Liver (tissue), 9 donors: ENCODE results near the gene HOMER1. TPM values are rescaled to one million over a fixed set of nuclear protein-coding genes. Genes with fewer than 3 reads are reported as not detected.

Experiments used
- DNase-seq: peaks from one replicate; pipeline ENCODE4 v3.0.0-alpha.2; 2017; ENCODE audit warnings: low spot score
- H3K27ac ChIP-seq, 2 donors: one replicate each; pipeline ENCODE4 v1.7.0; 2013; ENCODE audit warnings: inconsistent platforms in 2 of 2, low read length in 2 of 2, control low read depth in 1 of 2, low read depth in 1 of 2, mild to moderate bottlenecking in 1 of 2
- H3K27me3 ChIP-seq, 4 donors: one replicate each; pipeline versions ENCODE4 v1.6.1 to v1.7.0; 2013; ENCODE audit warnings: low read length in 3 of 4, inconsistent platforms in 1 of 4, mild to moderate bottlenecking in 1 of 4, moderate library complexity in 1 of 4; ENCODE audit not compliant: control insufficient read depth in 4 of 4, insufficient read depth in 4 of 4
- H3K36me3 ChIP-seq, 4 donors: one replicate each; pipeline versions ENCODE4 v1.6.1 to v1.7.0; 2013; ENCODE audit warnings: low read length in 3 of 4, mild to moderate bottlenecking in 3 of 4, low read depth in 1 of 4, moderate library complexity in 1 of 4; ENCODE audit not compliant: control insufficient read depth in 4 of 4, insufficient read depth in 3 of 4
- H3K4me1 ChIP-seq, 4 donors: one replicate each; pipeline versions ENCODE4 v1.6.1 to v1.7.0; 2013; ENCODE audit warnings: low read length in 3 of 4, mild to moderate bottlenecking in 3 of 4, moderate library complexity in 1 of 4; ENCODE audit not compliant: control insufficient read depth in 4 of 4, insufficient read depth in 4 of 4
- H3K4me3 ChIP-seq, 3 donors: one replicate each; pipeline versions ENCODE4 v1.6.1 to v1.7.0; 2013; ENCODE audit warnings: low read length in 3 of 3, control low read depth in 1 of 3, low read depth in 1 of 3, mild to moderate bottlenecking in 1 of 3
- H3K9ac ChIP-seq, 2 donors: one replicate each; pipeline ENCODE4 v1.7.0; 2013; ENCODE audit warnings: low read length in 2 of 2, mild to moderate bottlenecking in 2 of 2, moderate library complexity in 2 of 2, control low read depth in 1 of 2, low read depth in 1 of 2
- H3K9me3 ChIP-seq, 4 donors: one replicate each; pipeline versions ENCODE4 v1.6.1 to v1.7.0; 2013; ENCODE audit warnings: low read length in 3 of 4; ENCODE audit not compliant: control insufficient read depth in 4 of 4
- EGR1 ChIP-seq, 2 donors: IDR thresholded peaks; 2 replicates each; pipeline ENCODE4 v1.6.1; 2016 to 2018; ENCODE audit warnings: antibody characterized with exemption in 2 of 2, low read depth in 2 of 2
- FOXA1 ChIP-seq: IDR thresholded peaks from 2 replicates; pipeline ENCODE4 v1.6.1; 2016; ENCODE audit warnings: antibody characterized with exemption
- FOXA2 ChIP-seq: IDR thresholded peaks from 2 replicates; pipeline ENCODE4 v1.6.1; 2016; ENCODE audit warnings: antibody characterized with exemption
- GABPA ChIP-seq, 2 donors: IDR thresholded peaks in 1 of 2; conservative IDR thresholded peaks in 1 of 2; 2 replicates each; pipeline ENCODE4 v1.6.1; 2016; ENCODE audit warnings: antibody characterized with exemption in 2 of 2, mild to moderate bottlenecking in 1 of 2, moderate library complexity in 1 of 2
- HNF4A ChIP-seq, 2 donors: conservative IDR thresholded peaks; 2 replicates each; pipeline ENCODE4 v1.6.1; 2016; ENCODE audit warnings: antibody characterized with exemption in 2 of 2, mild to moderate bottlenecking in 2 of 2
- HNF4G ChIP-seq: IDR thresholded peaks from 2 replicates; pipeline ENCODE4 v1.6.1; 2016; ENCODE audit warnings: antibody characterized with exemption
- JUND ChIP-seq, 2 donors: IDR thresholded peaks; 2 replicates each; pipeline ENCODE4 v1.6.1; 2016; ENCODE audit warnings: antibody characterized with exemption in 2 of 2
- NR2F2 ChIP-seq: IDR thresholded peaks from 2 replicates; pipeline ENCODE4 v1.6.1; 2016; ENCODE audit warnings: antibody characterized with exemption
- RAD21 ChIP-seq, 2 donors: IDR thresholded peaks; 2 replicates each; pipeline ENCODE4 v1.6.1; 2016; ENCODE audit warnings: antibody characterized with exemption in 2 of 2, mild to moderate bottlenecking in 2 of 2
- RXRA ChIP-seq, 2 donors: IDR thresholded peaks; 2 replicates each; pipeline ENCODE4 v1.6.1; 2017 to 2018; ENCODE audit warnings: antibody characterized with exemption in 2 of 2, mild to moderate bottlenecking in 1 of 2
- SP1 ChIP-seq: IDR thresholded peaks from 2 replicates; pipeline ENCODE4 v1.6.1; 2018; ENCODE audit warnings: antibody characterized with exemption, mild to moderate bottlenecking
- TAF1 ChIP-seq: conservative IDR thresholded peaks from 2 replicates; pipeline ENCODE4 v1.6.1; 2016; ENCODE audit warnings: antibody characterized with exemption, mild to moderate bottlenecking
- YY1 ChIP-seq: IDR thresholded peaks from 2 replicates; pipeline ENCODE4 v1.6.1; 2016; ENCODE audit warnings: antibody characterized with exemption, mild to moderate bottlenecking
- WGBS: extraction: QIAGEN DNeasy Blood & Tissue Kit; methylation state at CpG from one replicate; pipeline ENCODE4 v1.1.7; 2013; 5-methylcytosine and 5-hydroxymethylcytosine counted together
- polyA plus RNA-seq, 2 donors: library from polyadenylated mRNA; stranded (reverse) in 1 of 2; unstranded in 1 of 2; fragments of 200-250 nt in 1 of 2; fragments of >200 nt in 1 of 2; fragmentation: Nextera tagmentation in 1 of 2; extraction: Ambion mirVana in 1 of 2; gene quantifications; one replicate each; pipeline versions ENCODE4 v1.2.1 to v1.2.3, GENCODE V29; 2013 to 2015
- total RNA-seq, 2 donors: library from RNA; depleted of rRNA; stranded (reverse); fragments of >200 nt; gene quantifications; one replicate each; pipeline ENCODE4 v1.2.3, GENCODE V29; 2014
- TF ChIP-seq, protein P1 (sequence below): IDR thresholded peaks from 2 replicates; pipeline ENCODE4 v1.6.1; 2016; ENCODE audit warnings: antibody characterized with exemption
- TF ChIP-seq, protein P2 (sequence below): IDR thresholded peaks from 2 replicates; pipeline ENCODE4 v1.6.1; 2016; ENCODE audit warnings: antibody characterized with exemption
- TF ChIP-seq, protein P3 (sequence below): IDR thresholded peaks from 2 replicates; pipeline ENCODE4 v1.6.1; 2016; ENCODE audit warnings: antibody characterized with exemption, mild to moderate bottlenecking
- TF ChIP-seq, protein P4 (sequence below): IDR thresholded peaks from 2 replicates; pipeline ENCODE4 v1.6.1; 2016; ENCODE audit warnings: antibody characterized with exemption
- TF ChIP-seq, protein P5 (sequence below): fragments of 150-350 bp; IDR thresholded peaks from 2 replicates; pipeline ENCODE4 v1.5.1; 2017; ENCODE audit warnings: improper control_type of control experiment, low read depth, low read length; ENCODE audit not compliant: missing input control
- donor health status: healthy.
- donor health status: healthy.
- donor health status: healthy.
- donor health status: healthy.
- donor health status: healthy.

Gene HOMER1
- total and polyA plus RNA-seq, 4 donors = 0.33 to 8.7 (median 1.2) TPM

DNA sequence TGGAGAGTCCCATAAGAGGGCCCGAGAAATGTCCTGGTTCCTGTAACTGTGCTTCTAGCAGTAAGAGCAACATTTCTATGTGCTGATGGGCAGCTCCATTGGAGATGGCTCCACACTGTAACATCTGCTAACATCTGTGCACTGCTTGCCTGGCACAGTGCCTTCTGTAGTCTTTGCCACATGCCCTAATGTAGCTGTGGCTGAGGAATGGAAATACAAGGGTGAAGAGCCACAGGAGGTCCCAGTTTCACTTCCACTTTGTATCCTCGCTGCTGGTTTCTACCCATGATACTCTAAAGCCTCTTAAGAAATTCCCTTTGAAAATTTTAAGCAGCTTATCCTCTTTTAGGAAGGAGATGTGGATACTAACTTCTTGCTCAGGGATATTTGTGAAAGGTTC, 97.4 kb downstream of the HOMER1 start:
- H3K9me3 ChIP-seq = no peaks in the 10 kb centered on the region
- no peak for DNase-seq
- H3K27ac ChIP-seq = no peak overlapping the region
- no peaks in the 10 kb centered on the region for H3K36me3 ChIP-seq
- no peak overlapping the region for H3K4me3 ChIP-seq
- no peaks in the 10 kb centered on the region for H3K4me1 ChIP-seq
- WGBS = 89% methylated on average over 2 of the region's 2 CpGs
- H3K9ac ChIP-seq = no peak overlapping the region
- TF ChIP-seq, protein P1, sequence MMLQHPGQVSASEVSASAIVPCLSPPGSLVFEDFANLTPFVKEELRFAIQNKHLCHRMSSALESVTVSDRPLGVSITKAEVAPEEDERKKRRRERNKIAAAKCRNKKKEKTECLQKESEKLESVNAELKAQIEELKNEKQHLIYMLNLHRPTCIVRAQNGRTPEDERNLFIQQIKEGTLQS = no peak
- TF ChIP-seq FOXA1 (no peak), YY1 (no peak), TAF1 (no peak), FOXA2 (no peak), SP1 (no peak)
- TF ChIP-seq, protein P2, sequence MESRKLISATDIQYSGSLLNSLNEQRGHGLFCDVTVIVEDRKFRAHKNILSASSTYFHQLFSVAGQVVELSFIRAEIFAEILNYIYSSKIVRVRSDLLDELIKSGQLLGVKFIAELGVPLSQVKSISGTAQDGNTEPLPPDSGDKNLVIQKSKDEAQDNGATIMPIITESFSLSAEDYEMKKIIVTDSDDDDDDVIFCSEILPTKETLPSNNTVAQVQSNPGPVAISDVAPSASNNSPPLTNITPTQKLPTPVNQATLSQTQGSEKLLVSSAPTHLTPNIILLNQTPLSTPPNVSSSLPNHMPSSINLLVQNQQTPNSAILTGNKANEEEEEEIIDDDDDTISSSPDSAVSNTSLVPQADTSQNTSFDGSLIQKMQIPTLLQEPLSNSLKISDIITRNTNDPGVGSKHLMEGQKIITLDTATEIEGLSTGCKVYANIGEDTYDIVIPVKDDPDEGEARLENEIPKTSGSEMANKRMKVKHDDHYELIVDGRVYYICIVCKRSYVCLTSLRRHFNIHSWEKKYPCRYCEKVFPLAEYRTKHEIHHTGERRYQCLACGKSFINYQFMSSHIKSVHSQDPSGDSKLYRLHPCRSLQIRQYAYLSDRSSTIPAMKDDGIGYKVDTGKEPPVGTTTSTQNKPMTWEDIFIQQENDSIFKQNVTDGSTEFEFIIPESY = no peak
- TF ChIP-seq, protein P3, sequence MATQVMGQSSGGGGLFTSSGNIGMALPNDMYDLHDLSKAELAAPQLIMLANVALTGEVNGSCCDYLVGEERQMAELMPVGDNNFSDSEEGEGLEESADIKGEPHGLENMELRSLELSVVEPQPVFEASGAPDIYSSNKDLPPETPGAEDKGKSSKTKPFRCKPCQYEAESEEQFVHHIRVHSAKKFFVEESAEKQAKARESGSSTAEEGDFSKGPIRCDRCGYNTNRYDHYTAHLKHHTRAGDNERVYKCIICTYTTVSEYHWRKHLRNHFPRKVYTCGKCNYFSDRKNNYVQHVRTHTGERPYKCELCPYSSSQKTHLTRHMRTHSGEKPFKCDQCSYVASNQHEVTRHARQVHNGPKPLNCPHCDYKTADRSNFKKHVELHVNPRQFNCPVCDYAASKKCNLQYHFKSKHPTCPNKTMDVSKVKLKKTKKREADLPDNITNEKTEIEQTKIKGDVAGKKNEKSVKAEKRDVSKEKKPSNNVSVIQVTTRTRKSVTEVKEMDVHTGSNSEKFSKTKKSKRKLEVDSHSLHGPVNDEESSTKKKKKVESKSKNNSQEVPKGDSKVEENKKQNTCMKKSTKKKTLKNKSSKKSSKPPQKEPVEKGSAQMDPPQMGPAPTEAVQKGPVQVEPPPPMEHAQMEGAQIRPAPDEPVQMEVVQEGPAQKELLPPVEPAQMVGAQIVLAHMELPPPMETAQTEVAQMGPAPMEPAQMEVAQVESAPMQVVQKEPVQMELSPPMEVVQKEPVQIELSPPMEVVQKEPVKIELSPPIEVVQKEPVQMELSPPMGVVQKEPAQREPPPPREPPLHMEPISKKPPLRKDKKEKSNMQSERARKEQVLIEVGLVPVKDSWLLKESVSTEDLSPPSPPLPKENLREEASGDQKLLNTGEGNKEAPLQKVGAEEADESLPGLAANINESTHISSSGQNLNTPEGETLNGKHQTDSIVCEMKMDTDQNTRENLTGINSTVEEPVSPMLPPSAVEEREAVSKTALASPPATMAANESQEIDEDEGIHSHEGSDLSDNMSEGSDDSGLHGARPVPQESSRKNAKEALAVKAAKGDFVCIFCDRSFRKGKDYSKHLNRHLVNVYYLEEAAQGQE = no peak
- H3K27me3 ChIP-seq = no peaks in the 10 kb centered on the region

DNA sequence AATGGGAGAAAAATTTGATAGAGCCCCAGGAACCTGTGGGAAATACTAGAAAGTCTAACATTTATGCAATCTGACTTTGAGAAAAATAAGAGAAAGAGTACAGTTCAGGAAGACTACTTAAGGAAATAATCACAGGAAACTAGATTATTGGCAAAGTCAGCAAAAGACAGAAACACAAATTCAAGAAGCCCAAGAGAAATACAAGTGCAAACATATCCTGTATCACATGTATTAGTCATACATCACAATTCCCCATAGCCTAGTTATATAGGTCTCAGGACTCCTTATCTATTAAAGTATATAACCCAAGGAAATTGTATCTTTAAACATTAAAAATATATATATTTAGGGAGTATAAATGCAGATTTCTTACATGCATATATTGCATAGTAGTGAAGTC, 100.8 kb downstream of the HOMER1 start:
- DNase-seq = no peak
- no peaks in the 10 kb centered on the region for H3K27me3 ChIP-seq
- no peak overlapping the region for H3K4me3 ChIP-seq
- TF ChIP-seq HNF4A (conservative IDR thresholded peaks at IDR 0.05) = no peak
- TF ChIP-seq GABPA (IDR thresholded peaks at IDR 0.05 in 1 of 2, conservative IDR thresholded peaks at IDR 0.05 in 1 of 2) = no peak
- TF ChIP-seq NR2F2 = no peak
- TF ChIP-seq, protein P1 = no peak
- TF ChIP-seq RAD21 (IDR thresholded peaks at IDR 0.05) = no peak
- no peak for TF ChIP-seq SP1
- TF ChIP-seq, protein P4, sequence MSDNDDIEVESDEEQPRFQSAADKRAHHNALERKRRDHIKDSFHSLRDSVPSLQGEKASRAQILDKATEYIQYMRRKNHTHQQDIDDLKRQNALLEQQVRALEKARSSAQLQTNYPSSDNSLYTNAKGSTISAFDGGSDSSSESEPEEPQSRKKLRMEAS = no peak
- TF ChIP-seq, protein P2 = no peak
- no peak for TF ChIP-seq HNF4G
- no peak for TF ChIP-seq EGR1 (IDR thresholded peaks at IDR 0.05; ENCODE audit: low read depth in 2 of 2)
- TF ChIP-seq FOXA1 = no peak
- TF ChIP-seq YY1 = no peak
- TF ChIP-seq JUND (IDR thresholded peaks at IDR 0.05) = no peak
- no peak for TF ChIP-seq RXRA (IDR thresholded peaks at IDR 0.05)
- TF ChIP-seq, protein P5, sequence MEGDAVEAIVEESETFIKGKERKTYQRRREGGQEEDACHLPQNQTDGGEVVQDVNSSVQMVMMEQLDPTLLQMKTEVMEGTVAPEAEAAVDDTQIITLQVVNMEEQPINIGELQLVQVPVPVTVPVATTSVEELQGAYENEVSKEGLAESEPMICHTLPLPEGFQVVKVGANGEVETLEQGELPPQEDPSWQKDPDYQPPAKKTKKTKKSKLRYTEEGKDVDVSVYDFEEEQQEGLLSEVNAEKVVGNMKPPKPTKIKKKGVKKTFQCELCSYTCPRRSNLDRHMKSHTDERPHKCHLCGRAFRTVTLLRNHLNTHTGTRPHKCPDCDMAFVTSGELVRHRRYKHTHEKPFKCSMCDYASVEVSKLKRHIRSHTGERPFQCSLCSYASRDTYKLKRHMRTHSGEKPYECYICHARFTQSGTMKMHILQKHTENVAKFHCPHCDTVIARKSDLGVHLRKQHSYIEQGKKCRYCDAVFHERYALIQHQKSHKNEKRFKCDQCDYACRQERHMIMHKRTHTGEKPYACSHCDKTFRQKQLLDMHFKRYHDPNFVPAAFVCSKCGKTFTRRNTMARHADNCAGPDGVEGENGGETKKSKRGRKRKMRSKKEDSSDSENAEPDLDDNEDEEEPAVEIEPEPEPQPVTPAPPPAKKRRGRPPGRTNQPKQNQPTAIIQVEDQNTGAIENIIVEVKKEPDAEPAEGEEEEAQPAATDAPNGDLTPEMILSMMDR = no peak
- no peak for TF ChIP-seq TAF1
- H3K9me3 ChIP-seq = peaks cover 0 to 4% (median 1%) of the 10 kb centered on the region in 4 donors
- no peaks in the 10 kb centered on the region for H3K36me3 ChIP-seq
- no peak overlapping the region for H3K27ac ChIP-seq
- H3K4me1 ChIP-seq = no peaks in the 10 kb centered on the region
- no peak overlapping the region for H3K9ac ChIP-seq
